Panc1 (cell line): ENCODE data around the gene ANKRD61.

Experiments used
- CTCF ChIP-seq: fragments of 450-650 bp; IDR thresholded peaks from 2 replicates; pipeline ENCODE4 v1.5.1; 2017; ENCODE audit warnings: mild to moderate bottlenecking
- POLR2AphosphoS5 ChIP-seq: IDR thresholded peaks from 2 replicates; pipeline ENCODE4 v1.6.1; 2012; ENCODE audit warnings: mild to moderate bottlenecking, low read depth, low read length, moderate library complexity
- SIN3A ChIP-seq: IDR thresholded peaks from 2 replicates; pipeline ENCODE4 v1.6.1; 2012; ENCODE audit warnings: low read depth, mild to moderate bottlenecking, low read length, moderate library complexity, borderline replicate concordance; ENCODE audit not compliant: insufficient read depth
- TCF7L2 ChIP-seq: IDR thresholded peaks from 2 replicates; pipeline ENCODE4 v1.6.1; 2011; ENCODE audit warnings: mild to moderate bottlenecking, low read depth, low read length, inconsistent platforms
- TF ChIP-seq, protein P1 (sequence below), 2 experiments: IDR thresholded peaks; 2 replicates each; pipeline ENCODE4 v1.6.1; 2011 to 2012; ENCODE audit warnings: low read depth in 2 of 2, control low read depth in 1 of 2, low read length in 1 of 2, mild to moderate bottlenecking in 1 of 2, moderate library complexity in 1 of 2; ENCODE audit not compliant: insufficient read depth in 1 of 2

- TF ChIP-seq, protein P1, sequence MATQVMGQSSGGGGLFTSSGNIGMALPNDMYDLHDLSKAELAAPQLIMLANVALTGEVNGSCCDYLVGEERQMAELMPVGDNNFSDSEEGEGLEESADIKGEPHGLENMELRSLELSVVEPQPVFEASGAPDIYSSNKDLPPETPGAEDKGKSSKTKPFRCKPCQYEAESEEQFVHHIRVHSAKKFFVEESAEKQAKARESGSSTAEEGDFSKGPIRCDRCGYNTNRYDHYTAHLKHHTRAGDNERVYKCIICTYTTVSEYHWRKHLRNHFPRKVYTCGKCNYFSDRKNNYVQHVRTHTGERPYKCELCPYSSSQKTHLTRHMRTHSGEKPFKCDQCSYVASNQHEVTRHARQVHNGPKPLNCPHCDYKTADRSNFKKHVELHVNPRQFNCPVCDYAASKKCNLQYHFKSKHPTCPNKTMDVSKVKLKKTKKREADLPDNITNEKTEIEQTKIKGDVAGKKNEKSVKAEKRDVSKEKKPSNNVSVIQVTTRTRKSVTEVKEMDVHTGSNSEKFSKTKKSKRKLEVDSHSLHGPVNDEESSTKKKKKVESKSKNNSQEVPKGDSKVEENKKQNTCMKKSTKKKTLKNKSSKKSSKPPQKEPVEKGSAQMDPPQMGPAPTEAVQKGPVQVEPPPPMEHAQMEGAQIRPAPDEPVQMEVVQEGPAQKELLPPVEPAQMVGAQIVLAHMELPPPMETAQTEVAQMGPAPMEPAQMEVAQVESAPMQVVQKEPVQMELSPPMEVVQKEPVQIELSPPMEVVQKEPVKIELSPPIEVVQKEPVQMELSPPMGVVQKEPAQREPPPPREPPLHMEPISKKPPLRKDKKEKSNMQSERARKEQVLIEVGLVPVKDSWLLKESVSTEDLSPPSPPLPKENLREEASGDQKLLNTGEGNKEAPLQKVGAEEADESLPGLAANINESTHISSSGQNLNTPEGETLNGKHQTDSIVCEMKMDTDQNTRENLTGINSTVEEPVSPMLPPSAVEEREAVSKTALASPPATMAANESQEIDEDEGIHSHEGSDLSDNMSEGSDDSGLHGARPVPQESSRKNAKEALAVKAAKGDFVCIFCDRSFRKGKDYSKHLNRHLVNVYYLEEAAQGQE (IDR thresholded peaks at IDR 0.05; ENCODE audit: insufficient read depth in 1 of 2, low read depth in 2 of 2, low read length in 1 of 2) = no peak
- no peak for TF ChIP-seq CTCF
- no peak for TF ChIP-seq SIN3A
- no peak for TF ChIP-seq TCF7L2
- TF ChIP-seq POLR2AphosphoS5 = no peak
These were observed 40.2 kb downstream of the ANKRD61 start for GRCh38 chr7:6071406-6071805.
